ENCODE measurements around the gene RNASE13.
"Not testable (repeated sequence)": the region's sequence is repeated elsewhere in the genome, so short reads cannot be mapped to it uniquely, and the experiment has no call there.

Gene RNASE13

GRCh38 chr14:21042918-21043317, 8.3 kb upstream of the RNASE13 start:
- in situ Hi-C loops (cut with MboI; ENCODE audit: low sequenced_read_pairs), result no loop called here

- in situ Hi-C loops (cut with MboI; ENCODE audit: low sequenced_read_pairs), result no loop called here
Measured at GRCh38 chr14:21041676-21042433, 7.2 kb upstream of the RNASE13 start, which contains the start of gene RNASE7. TSS of gene RNASE7 (plus strand) at chr14:21042362. CDS start at chr14:21042993, 631 bp downstream.

GRCh38 chr14:21040941-21041340, 6.3 kb upstream of the RNASE13 start:
- in situ Hi-C loops (cut with MboI; ENCODE audit: low sequenced_read_pairs), result not testable (repeated sequence)

- in situ Hi-C loops (cut with MboI; ENCODE audit: low sequenced_read_pairs), result no loop called here
Measured at GRCh38 chr14:21040370-21040925, 5.8 kb upstream of the RNASE13 start.

GRCh38 chr14:21039585-21040369, 5.2 kb upstream of the RNASE13 start:
- in situ Hi-C loops (cut with MboI; ENCODE audit: low sequenced_read_pairs), result no loop called here

GRCh38 chr14:21038441-21039422, 4.1 kb upstream of the RNASE13 start:
- in situ Hi-C loops (cut with MboI; ENCODE audit: low sequenced_read_pairs), result no loop called here

GRCh38 chr14:21037156-21037555, 2.5 kb upstream of the RNASE13 start:
- in situ Hi-C loops (cut with MboI; ENCODE audit: low sequenced_read_pairs), result no loop called here

- in situ Hi-C loops (cut with MboI; ENCODE audit: low sequenced_read_pairs), result no loop called here
Measured at GRCh38 chr14:21036751-21037150, 2.1 kb upstream of the RNASE13 start.

GRCh38 chr14:21033133-21033698, 1.4 kb downstream of the RNASE13 start:
- in situ Hi-C loops (cut with MboI; ENCODE audit: low sequenced_read_pairs), result no loop called here

GRCh38 chr14:21032326-21033132, 2.1 kb downstream of the RNASE13 start:
- in situ Hi-C loops (cut with MboI; ENCODE audit: low sequenced_read_pairs), result no loop called here

- in situ Hi-C loops (cut with MboI; ENCODE audit: low sequenced_read_pairs), result no loop called here
Measured at GRCh38 chr14:21030531-21030930, 4.1 kb downstream of the RNASE13 start.

- in situ Hi-C loops (cut with MboI; ENCODE audit: low sequenced_read_pairs), result no loop called here
Measured at GRCh38 chr14:21029917-21030316, 4.7 kb downstream of the RNASE13 start, which contains the start of gene TPPP2. TSS of gene TPPP2 (plus strand) at chr14:21030217. CDS start at chr14:21030582, 365 bp downstream.

- in situ Hi-C loops (cut with MboI; ENCODE audit: low sequenced_read_pairs), result no loop called here
Measured at GRCh38 chr14:21026988-21027315, 7.7 kb downstream of the RNASE13 start.

- in situ Hi-C loops (cut with MboI; ENCODE audit: low sequenced_read_pairs), result no loop called here
Measured at GRCh38 chr14:21026274-21026987, 8.2 kb downstream of the RNASE13 start.

- in situ Hi-C loops (cut with MboI; ENCODE audit: low sequenced_read_pairs), result no loop called here
Measured at GRCh38 chr14:21025371-21026273, 9.0 kb downstream of the RNASE13 start.

- in situ Hi-C loops (cut with MboI; ENCODE audit: low sequenced_read_pairs), result no loop called here
Measured at GRCh38 chr14:21024585-21025370, 9.8 kb downstream of the RNASE13 start, which contains the start of gene NDRG2. TSS of gene NDRG2 (minus strand) at chr14:21025061. CDS start at chr14:21023315, 1,746 bp downstream.
